ENCODE results near the gene ZMAT5.

GRCh38 chr22:29750559-29751538, 16.0 kb downstream of the ZMAT5 start:
- no peak for TF ChIP-seq POLR2A (IDR thresholded peaks at IDR 0.05)
- no peak for TF ChIP-seq CTCF (IDR thresholded peaks at IDR 0.05)
